NOMO-1 treated with dmso at 0.1 percent for 144 hours (cell line): ENCODE measurements around the gene SHISA5.
"Not testable (repeated sequence)": the region's sequence is repeated elsewhere in the genome, so short reads cannot be mapped to it uniquely, and the experiment has no call there.

ENCODE experiments used
- DNase-seq: peaks from one replicate; lab custom pipeline; 2025; ENCODE audit not compliant: unreplicated experiment; lab: John Stamatoyannopoulos, UW

The SHISA5 gene

GRCh38 chr3:48461767-48462166 is 42.2 kb downstream of the SHISA5 start:
- not testable (repeated sequence) for DNase-seq

- no peak for DNase-seq
Measured at GRCh38 chr3:48460517-48460902, 43.5 kb downstream of the SHISA5 start.

- DNase-seq = no peak
Measured at GRCh38 chr3:48459773-48460516, 44.0 kb downstream of the SHISA5 start.

GRCh38 chr3:48459331-48459730 is 44.6 kb downstream of the SHISA5 start:
- no peak for DNase-seq

- DNase-seq = no peak
Measured at GRCh38 chr3:48456456-48456855, 47.5 kb downstream of the SHISA5 start.

- no peak for DNase-seq
Measured at GRCh38 chr3:48451270-48451669, 52.7 kb downstream of the SHISA5 start.

GRCh38 chr3:48446425-48447193 is 57.4 kb downstream of the SHISA5 start, which contains the start of gene ATRIP:
Gene ATRIP, plus strand, starts transcription at chr3:48446737. Its CDS starts 109 bp downstream, at chr3:48446846.
- DNase-seq = peak; percentile 83

- no peak for DNase-seq
Measured at GRCh38 chr3:48446043-48446424, 57.9 kb downstream of the SHISA5 start.

- no peak for DNase-seq
Measured at GRCh38 chr3:48445277-48445882, 58.6 kb downstream of the SHISA5 start.

GRCh38 chr3:48441940-48442339 is 62.0 kb downstream of the SHISA5 start:
- DNase-seq = no peak

GRCh38 chr3:48440590-48440958 is 63.4 kb downstream of the SHISA5 start:
- no peak for DNase-seq

- DNase-seq = peak; percentile 98
Measured at GRCh38 chr3:48439820-48440589, 64.0 kb downstream of the SHISA5 start, which contains the start of the genes CCDC51 and TMA7. Gene CCDC51, minus strand, starts transcription at chr3:48440119. Its CDS starts 4,991 bp downstream, at chr3:48435128. Gene TMA7, plus strand, starts transcription at chr3:48440257. Its CDS starts 40 bp downstream, at chr3:48440297.

GRCh38 chr3:48437812-48438211 is 66.2 kb downstream of the SHISA5 start:
- DNase-seq = no peak

GRCh38 chr3:48436855-48437254 is 67.1 kb downstream of the SHISA5 start:
- no peak for DNase-seq

GRCh38 chr3:48436477-48436787 is 67.5 kb downstream of the SHISA5 start:
- DNase-seq = no peak

GRCh38 chr3:48435774-48436476 is 68.0 kb downstream of the SHISA5 start:
- peak; percentile 68 for DNase-seq

- no peak for DNase-seq
Measured at GRCh38 chr3:48435223-48435595, 68.8 kb downstream of the SHISA5 start.

GRCh38 chr3:48434591-48435222 is 69.3 kb downstream of the SHISA5 start:
- DNase-seq = no peak

GRCh38 chr3:48433472-48434118 is 70.4 kb downstream of the SHISA5 start:
- no peak for DNase-seq
